ENCODE results near the gene ACYP1. TPM values are rescaled to one million over a fixed set of nuclear protein-coding genes. Genes with fewer than 3 reads are reported as not detected.

Gene ACYP1
- total and polyA plus RNA-seq, 4 donors = 18.4 to 76.6 (median 46.0) TPM

DNA sequence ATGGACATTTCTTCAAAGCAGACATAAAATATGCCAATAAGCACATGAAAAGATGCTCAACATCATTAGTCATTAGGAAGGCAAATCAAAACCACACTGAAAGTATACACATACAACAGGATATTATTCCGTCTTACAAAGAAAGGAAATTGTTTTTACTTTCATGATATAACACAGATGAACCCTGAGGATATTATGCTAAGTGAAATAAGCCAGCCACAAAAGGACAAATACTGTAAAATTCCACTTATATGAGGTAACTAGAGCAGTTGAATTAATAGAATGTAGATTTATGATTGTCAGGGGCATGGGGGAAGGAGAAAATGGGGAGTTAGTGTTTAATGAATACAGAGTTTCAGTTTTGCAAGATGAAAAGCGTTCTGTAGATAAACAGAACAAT lies 4.2 kb downstream of the ACYP1 start:
- H3K4me3 ChIP-seq (ENCODE audit: low read depth, low read length) = no peak overlapping the region
- peaks cover 2% of the 10 kb centered on the region for H3K36me3 ChIP-seq (ENCODE audit: control insufficient read depth, insufficient read depth, low read length)
- WGBS (ENCODE audit: insufficient coverage) = no CpG with 5 or more reads among the region's 2 CpGs
- peaks cover 1% of the 10 kb centered on the region for H3K9me3 ChIP-seq (ENCODE audit: control insufficient read depth, insufficient read depth, low read length)
- DNase-seq (ENCODE audit: low read depth in 4 of 6, low spot score in 6 of 6) = no peak
- H3K4me1 ChIP-seq (ENCODE audit: control insufficient read depth, insufficient read depth, low read length) = peaks cover 4% of the 10 kb centered on the region
- no peak overlapping the region for H3K27ac ChIP-seq (ENCODE audit: low read depth, low read length)
- no peaks in the 10 kb centered on the region for H3K27me3 ChIP-seq (ENCODE audit: control insufficient read depth, insufficient read depth, low read length)

DNA sequence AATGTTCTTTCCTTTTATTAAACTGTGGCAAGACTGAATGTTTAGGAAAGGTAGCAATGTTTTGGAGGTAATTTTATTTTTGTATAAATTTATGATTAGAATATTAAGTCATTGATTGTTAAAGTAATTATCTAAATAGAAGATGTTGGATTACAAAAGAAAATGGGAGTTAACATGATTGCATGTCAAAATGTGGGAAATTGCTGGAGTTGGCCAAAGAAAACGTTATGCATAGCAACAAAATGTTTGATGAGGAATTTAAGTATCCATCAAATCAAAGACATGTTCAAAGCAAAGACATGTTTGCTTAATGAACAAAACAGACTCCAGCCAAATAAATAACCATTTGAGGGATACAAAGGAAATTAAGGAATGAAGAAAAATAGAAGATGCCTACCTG lies 9.4 kb downstream of the ACYP1 start:
- WGBS (ENCODE audit: insufficient coverage) = no CpG with 5 or more reads among the region's 1 CpG
- H3K4me3 ChIP-seq (ENCODE audit: low read depth, low read length) = no peak overlapping the region
- no peak overlapping the region for H3K27ac ChIP-seq (ENCODE audit: low read depth, low read length)
- DNase-seq (ENCODE audit: low read depth in 4 of 6, low spot score in 6 of 6) = no peak
- H3K27me3 ChIP-seq (ENCODE audit: control insufficient read depth, insufficient read depth, low read length) = no peaks in the 10 kb centered on the region
- no peaks in the 10 kb centered on the region for H3K9me3 ChIP-seq (ENCODE audit: control insufficient read depth, insufficient read depth, low read length)
- H3K4me1 ChIP-seq (ENCODE audit: control insufficient read depth, insufficient read depth, low read length) = peaks cover 7% of the 10 kb centered on the region
- peaks cover 2% of the 10 kb centered on the region for H3K36me3 ChIP-seq (ENCODE audit: control insufficient read depth, insufficient read depth, low read length)

DNA sequence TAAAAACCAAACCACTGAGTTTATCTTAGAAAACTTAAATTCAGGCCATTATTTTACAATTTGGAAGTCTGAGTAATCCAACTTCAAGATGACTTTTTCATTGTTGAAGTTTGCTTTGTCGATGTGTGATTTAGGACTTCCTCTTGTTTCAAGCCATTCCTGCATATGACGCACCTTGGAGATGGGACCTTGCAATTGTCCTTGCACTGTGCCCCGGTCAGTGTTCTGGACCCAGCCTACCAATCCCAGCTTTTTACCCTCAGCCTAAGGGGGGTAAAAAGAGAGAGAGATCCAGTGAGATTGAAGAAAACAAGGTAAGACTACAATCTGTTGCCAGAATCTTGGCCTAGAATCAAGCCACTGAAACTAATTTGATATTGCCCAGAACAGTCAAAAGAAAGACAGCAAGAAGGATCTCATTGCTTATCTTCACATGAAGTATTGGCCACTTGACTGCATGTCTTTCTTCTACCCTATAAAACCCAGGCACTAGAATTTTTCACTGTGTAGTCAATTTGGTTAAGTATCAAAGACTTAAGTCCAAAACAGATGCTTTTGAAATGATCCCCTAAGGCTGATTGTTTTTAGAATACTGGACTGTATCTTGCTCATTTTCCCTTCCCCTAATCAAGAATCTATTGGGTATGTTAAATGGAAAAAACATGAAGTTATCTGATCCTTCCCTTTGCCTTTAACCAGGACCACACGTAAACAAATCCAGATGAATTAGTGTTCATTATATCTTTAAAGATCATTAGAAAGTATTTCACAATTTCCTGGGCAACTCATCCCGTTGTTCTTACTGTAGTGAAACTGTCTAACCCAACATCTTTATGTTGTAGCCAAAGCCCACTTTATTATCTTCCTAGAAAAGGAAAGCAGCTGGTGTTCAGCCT lies 10.2 kb downstream of the ACYP1 start:
- H3K4me1 ChIP-seq (ENCODE audit: control insufficient read depth, insufficient read depth, low read length) = peaks cover 7% of the 10 kb centered on the region
- WGBS (ENCODE audit: insufficient coverage) = 38% methylated on average over 1 of the region's 5 CpGs
- H3K4me3 ChIP-seq (ENCODE audit: low read depth, low read length) = no peak overlapping the region
- H3K27me3 ChIP-seq (ENCODE audit: control insufficient read depth, insufficient read depth, low read length) = no peaks in the 10 kb centered on the region
- no peak overlapping the region for H3K27ac ChIP-seq (ENCODE audit: low read depth, low read length)
- no peaks in the 10 kb centered on the region for H3K9me3 ChIP-seq (ENCODE audit: control insufficient read depth, insufficient read depth, low read length)
- H3K36me3 ChIP-seq (ENCODE audit: control insufficient read depth, insufficient read depth, low read length) = no peaks in the 10 kb centered on the region
- no peak for DNase-seq (ENCODE audit: low read depth in 4 of 6, low spot score in 6 of 6)

DNA sequence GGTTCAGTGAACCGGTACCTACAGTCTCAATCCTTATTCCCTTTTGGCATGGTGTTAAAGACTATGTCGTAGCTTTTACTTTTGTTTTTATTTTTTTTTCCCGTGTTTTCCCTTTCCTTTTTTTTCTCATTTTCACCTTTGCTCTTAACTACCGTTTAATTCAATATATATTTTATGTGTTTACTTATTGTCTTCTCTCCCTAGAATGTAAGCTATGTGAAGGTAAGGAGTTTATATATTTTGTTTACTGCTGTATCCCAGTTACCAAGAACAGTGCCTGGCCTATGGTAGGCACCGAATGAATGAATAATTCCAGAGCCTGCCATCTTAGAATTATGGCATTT lies 12.3 kb downstream of the ACYP1 start:
- Histone ChIP-seq H3K27me3 (ENCODE audit: control insufficient read depth, insufficient read depth, low read length) (no peaks in the 10 kb centered on the region), H3K27ac (ENCODE audit: low read depth, low read length) (peak overlapping the region; percentile 82), H3K4me3 (ENCODE audit: low read depth, low read length) (peak overlapping the region; percentile 64), H3K4me1 (ENCODE audit: control insufficient read depth, insufficient read depth, low read length) (peaks cover 7% of the 10 kb centered on the region), H3K9me3 (ENCODE audit: control insufficient read depth, insufficient read depth, low read length) (no peaks in the 10 kb centered on the region), H3K36me3 (ENCODE audit: control insufficient read depth, insufficient read depth, low read length) (no peaks in the 10 kb centered on the region)
- no peak for DNase-seq (ENCODE audit: low read depth in 4 of 6, low spot score in 6 of 6)
- whole genome bisulfite sequencing (ENCODE audit: insufficient coverage) = no CpG with 5 or more reads among the region's 5 CpGs

DNA sequence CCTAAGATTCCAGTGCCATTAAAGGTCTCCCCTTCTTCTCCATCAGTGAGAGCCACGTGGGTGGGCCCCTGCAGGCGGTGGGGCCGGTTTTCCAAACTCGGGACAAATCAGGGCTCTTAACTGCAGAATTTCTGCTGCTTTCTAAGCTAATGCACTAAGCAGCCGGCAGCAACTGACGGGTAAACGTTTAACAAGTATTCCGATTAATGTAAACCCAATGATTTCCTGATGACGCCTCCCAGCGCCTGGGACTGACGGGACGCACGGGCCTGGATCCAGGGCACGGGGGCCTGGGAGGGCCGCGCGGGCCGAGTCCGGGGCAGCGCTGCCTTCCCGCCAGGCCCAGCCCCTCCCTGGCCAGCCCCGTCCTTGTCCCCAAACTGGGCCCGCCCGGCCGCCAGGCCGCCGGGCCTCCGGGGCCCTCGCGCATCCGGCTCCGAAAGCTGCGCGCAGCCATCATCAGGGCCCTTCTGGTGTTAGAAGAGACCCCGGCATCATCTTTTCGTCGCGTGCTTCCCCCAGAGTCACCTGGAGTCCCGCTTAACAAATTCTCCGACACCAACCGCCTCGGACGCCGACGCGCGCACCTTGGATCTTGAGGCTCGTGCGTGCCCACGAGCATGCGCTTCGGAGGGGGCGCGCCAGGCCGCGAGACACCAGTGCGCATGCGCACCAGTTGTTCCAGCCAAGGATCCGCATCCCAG lies 12.8 kb downstream of the ACYP1 start, which contains the start of gene MLH3:
Gene MLH3, minus strand, starts transcription at position 616 of the 704 bp plus-strand sequence. CDS start 1,812 bp downstream, outside the sequence.
- Histone ChIP-seq H3K4me1 (ENCODE audit: control insufficient read depth, insufficient read depth, low read length) (peaks cover 7% of the 10 kb centered on the region), H3K4me3 (ENCODE audit: low read depth, low read length) (peak within 1 kb of the TSS; percentile 64), H3K27ac (ENCODE audit: low read depth, low read length) (peak within 1 kb of the TSS; percentile 82), H3K9me3 (ENCODE audit: control insufficient read depth, insufficient read depth, low read length) (no peaks in the 10 kb centered on the region), H3K27me3 (ENCODE audit: control insufficient read depth, insufficient read depth, low read length) (no peaks in the 10 kb centered on the region), H3K36me3 (ENCODE audit: control insufficient read depth, insufficient read depth, low read length) (no peaks in the 10 kb centered on the region)
- peak; percentile 77 to 97 (median 79) for DNase-seq (ENCODE audit: low read depth in 4 of 6, low spot score in 6 of 6)
- WGBS (ENCODE audit: insufficient coverage) = under 1% methylated on average over 59 of the region's 59 CpGs

DNA sequence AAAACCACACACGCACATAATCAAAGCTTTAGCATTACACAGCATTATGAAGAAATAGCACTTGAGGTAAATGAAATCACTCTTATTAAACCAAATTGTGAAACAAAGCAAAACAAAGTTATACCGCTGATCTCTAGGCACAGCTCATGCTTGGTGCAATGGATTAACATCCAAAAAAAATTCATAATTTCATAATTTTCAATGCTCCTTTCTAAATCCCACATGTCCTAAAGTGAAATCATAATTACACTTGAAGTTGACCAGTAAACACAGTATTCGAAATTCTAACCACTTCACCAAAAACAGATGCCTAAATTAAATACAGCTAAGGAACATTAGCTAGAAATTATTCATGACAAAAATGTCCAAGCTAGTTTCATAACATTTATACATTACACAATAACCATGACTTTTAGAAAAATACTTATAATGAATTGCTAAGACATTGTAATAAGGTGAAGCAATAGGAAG lies 14.1 kb downstream of the ACYP1 start:
- Histone ChIP-seq H3K4me1 (ENCODE audit: control insufficient read depth, insufficient read depth, low read length) (peaks cover 11% of the 10 kb centered on the region), H3K9me3 (ENCODE audit: control insufficient read depth, insufficient read depth, low read length) (no peaks in the 10 kb centered on the region), H3K4me3 (ENCODE audit: low read depth, low read length) (no peak overlapping the region), H3K36me3 (ENCODE audit: control insufficient read depth, insufficient read depth, low read length) (no peaks in the 10 kb centered on the region), H3K27me3 (ENCODE audit: control insufficient read depth, insufficient read depth, low read length) (no peaks in the 10 kb centered on the region), H3K27ac (ENCODE audit: low read depth, low read length) (no peak overlapping the region)
- WGBS (ENCODE audit: insufficient coverage) = 92% methylated on average over 1 of the region's 3 CpGs
- DNase-seq (ENCODE audit: low read depth in 4 of 6, low spot score in 6 of 6) = no peak

DNA sequence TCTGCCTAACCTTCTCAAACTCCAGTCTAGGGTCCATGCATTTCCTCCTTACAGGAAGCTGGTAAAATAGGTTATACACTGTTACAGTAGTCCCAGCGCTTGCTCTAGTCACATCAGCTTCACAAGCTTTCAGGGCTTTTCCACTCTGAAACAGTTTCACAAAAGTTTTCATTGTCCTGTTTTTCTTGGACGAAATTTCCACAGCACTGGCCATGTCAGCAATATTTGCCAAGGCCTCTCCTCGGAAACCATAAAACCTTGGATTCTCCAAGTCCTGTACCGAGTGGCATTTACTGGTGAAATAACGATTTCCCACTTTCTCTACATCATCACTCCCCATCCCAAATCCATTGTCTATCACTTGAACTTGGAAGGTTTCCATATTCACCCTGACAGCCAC lies 14.7 kb downstream of the ACYP1 start:
- H3K4me3 ChIP-seq (ENCODE audit: low read depth, low read length) = no peak overlapping the region
- H3K4me1 ChIP-seq (ENCODE audit: control insufficient read depth, insufficient read depth, low read length) = peaks cover 12% of the 10 kb centered on the region
- no peaks in the 10 kb centered on the region for H3K36me3 ChIP-seq (ENCODE audit: control insufficient read depth, insufficient read depth, low read length)
- no peaks in the 10 kb centered on the region for H3K9me3 ChIP-seq (ENCODE audit: control insufficient read depth, insufficient read depth, low read length)
- H3K27me3 ChIP-seq (ENCODE audit: control insufficient read depth, insufficient read depth, low read length) = no peaks in the 10 kb centered on the region
- H3K27ac ChIP-seq (ENCODE audit: low read depth, low read length) = no peak overlapping the region
- peak in 1 of 6 donors; percentile 36 for DNase-seq (ENCODE audit: low read depth in 4 of 6, low spot score in 6 of 6)
- WGBS (ENCODE audit: insufficient coverage) = 72% methylated on average over 5 of the region's 5 CpGs

DNA sequence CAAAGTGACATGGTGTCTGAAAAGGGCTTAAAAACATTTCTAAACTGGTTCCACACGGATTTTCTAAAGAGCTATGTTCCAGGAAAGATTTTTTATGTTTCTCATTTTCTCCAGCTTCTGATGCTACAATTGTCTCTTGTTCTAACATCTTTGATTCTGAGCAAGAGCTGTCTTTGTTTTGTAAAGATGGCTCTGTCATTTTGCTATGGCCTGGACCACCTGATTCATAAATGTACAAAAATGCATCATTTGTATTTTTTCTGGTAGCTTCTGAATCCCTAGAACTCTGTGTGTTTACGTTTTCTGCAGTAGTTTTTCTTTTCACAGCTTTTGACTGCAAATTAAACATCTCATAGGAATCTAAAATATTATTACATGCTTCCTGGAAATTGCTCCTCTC lies 15.7 kb downstream of the ACYP1 start:
- H3K27me3 ChIP-seq (ENCODE audit: control insufficient read depth, insufficient read depth, low read length) = no peaks in the 10 kb centered on the region
- peaks cover 12% of the 10 kb centered on the region for H3K4me1 ChIP-seq (ENCODE audit: control insufficient read depth, insufficient read depth, low read length)
- no peak for DNase-seq (ENCODE audit: low read depth in 4 of 6, low spot score in 6 of 6)
- no peaks in the 10 kb centered on the region for H3K36me3 ChIP-seq (ENCODE audit: control insufficient read depth, insufficient read depth, low read length)
- WGBS (ENCODE audit: insufficient coverage) = no CpG with 5 or more reads among the region's 2 CpGs
- H3K27ac ChIP-seq (ENCODE audit: low read depth, low read length) = no peak overlapping the region
- H3K9me3 ChIP-seq (ENCODE audit: control insufficient read depth, insufficient read depth, low read length) = no peaks in the 10 kb centered on the region
- no peak overlapping the region for H3K4me3 ChIP-seq (ENCODE audit: low read depth, low read length)

DNA sequence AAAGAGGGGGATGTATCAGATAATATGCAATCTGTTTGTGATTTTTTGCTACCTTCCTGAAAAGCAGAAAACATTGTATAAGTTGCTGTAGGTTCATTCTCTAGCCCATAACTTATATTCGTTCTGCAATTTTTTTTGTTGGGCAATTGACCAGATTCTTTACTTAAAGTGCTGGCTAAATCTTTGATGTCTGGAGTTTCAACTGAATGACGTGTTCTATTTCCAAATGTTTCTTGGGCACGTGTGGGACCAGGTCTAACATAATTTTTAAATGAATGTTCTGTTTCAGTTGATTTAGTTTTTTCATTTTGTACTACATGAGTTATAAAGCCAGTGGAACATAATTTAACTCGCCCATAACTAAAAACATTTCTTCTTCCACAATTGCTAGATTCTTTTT lies 16.3 kb downstream of the ACYP1 start:
- WGBS (ENCODE audit: insufficient coverage) = 80% methylated on average over 1 of the region's 4 CpGs
- Histone ChIP-seq H3K27me3 (ENCODE audit: control insufficient read depth, insufficient read depth, low read length) (no peaks in the 10 kb centered on the region), H3K4me3 (ENCODE audit: low read depth, low read length) (no peak overlapping the region), H3K27ac (ENCODE audit: low read depth, low read length) (no peak overlapping the region), H3K4me1 (ENCODE audit: control insufficient read depth, insufficient read depth, low read length) (peaks cover 12% of the 10 kb centered on the region), H3K36me3 (ENCODE audit: control insufficient read depth, insufficient read depth, low read length) (no peaks in the 10 kb centered on the region), H3K9me3 (ENCODE audit: control insufficient read depth, insufficient read depth, low read length) (no peaks in the 10 kb centered on the region)
- DNase-seq (ENCODE audit: low read depth in 4 of 6, low spot score in 6 of 6) = no peak
